Keratinocyte (primary cell): ENCODE data around the gene TRAF5. TPM values are rescaled to one million over a fixed set of nuclear protein-coding genes. Genes with fewer than 3 reads are reported as not detected.

Experiments
- DNase-seq: peaks from one replicate; pipeline ENCODE4 v3.0.0-alpha.2; 2011; ENCODE audit warnings: low read depth, missing footprints, low spot score
- FAIRE-seq: peaks from 2 replicates; lab custom pipeline; 2011; peaks lifted over from hg19 to GRCh38; lab: Jason Lieb, UNC
- H2AFZ ChIP-seq: 2 replicates; pipeline ENCODE4 v1.6.0; 2012; ENCODE audit warnings: low read length, control low read depth, inconsistent platforms; ENCODE audit not compliant: control insufficient read depth
- H3K27ac ChIP-seq: 2 replicates; pipeline ENCODE4 v1.5.1; 2011; ENCODE audit warnings: low read length; ENCODE audit not compliant: control insufficient read depth, insufficient read depth
- H3K27me3 ChIP-seq: 3 replicates; pipeline ENCODE4 v1.6.0; 2011; ENCODE audit warnings: low read length; ENCODE audit not compliant: control insufficient read depth, insufficient read depth; ENCODE audit errors: extremely low read depth
- H3K36me3 ChIP-seq, 2 experiments: 2 replicates in 1 of 2; 3 replicates in 1 of 2; pipeline ENCODE4 v1.5.1; 2011; ENCODE audit warnings: low read length in 2 of 2, mild to moderate bottlenecking in 1 of 2; ENCODE audit not compliant: control insufficient read depth in 2 of 2, insufficient read depth in 2 of 2; ENCODE audit errors: extremely low read depth in 1 of 2
- H3K4me1 ChIP-seq: 3 replicates; pipeline ENCODE4 v1.5.1; 2011; ENCODE audit warnings: low read length; ENCODE audit not compliant: control insufficient read depth, insufficient read depth; ENCODE audit errors: extremely low read depth
- H3K4me2 ChIP-seq: 3 replicates; pipeline ENCODE4 v1.6.0; 2011; ENCODE audit warnings: low read depth, low read length; ENCODE audit not compliant: control insufficient read depth, insufficient read depth; ENCODE audit errors: extremely low read depth
- H3K4me3 ChIP-seq, 3 experiments: fragments of 200-600 bp in 1 of 3; sonication (generic) in 1 of 3; 2 replicates in 2 of 3; 3 replicates in 1 of 3; pipeline ENCODE4 v1.5.1; 2011 to 2016; ENCODE audit warnings: low read length in 3 of 3, mild to moderate bottlenecking in 3 of 3, control low read depth in 2 of 3, inconsistent platforms in 1 of 3, low read depth in 1 of 3, mixed read lengths in 1 of 3, mixed run types in 1 of 3, moderate library complexity in 1 of 3; ENCODE audit not compliant: control insufficient read depth in 2 of 3, insufficient read depth in 2 of 3; ENCODE audit errors: extremely low read depth in 1 of 3
- H3K79me2 ChIP-seq: 2 replicates; pipeline ENCODE4 v1.6.0; 2012; ENCODE audit warnings: low read length; ENCODE audit not compliant: control insufficient read depth, insufficient read depth
- H3K9ac ChIP-seq: 3 replicates; pipeline ENCODE4 v1.6.0; 2011; ENCODE audit warnings: low read length; ENCODE audit not compliant: control insufficient read depth, insufficient read depth; ENCODE audit errors: extremely low read depth
- H3K9me1 ChIP-seq: 3 replicates; pipeline ENCODE4 v1.6.0; 2011; ENCODE audit warnings: low read length; ENCODE audit not compliant: control insufficient read depth, insufficient read depth; ENCODE audit errors: extremely low read depth
- H3K9me3 ChIP-seq: 2 replicates; pipeline ENCODE4 v1.5.1; 2012; ENCODE audit warnings: low read depth, low read length; ENCODE audit not compliant: control insufficient read depth
- H4K20me1 ChIP-seq: 3 replicates; pipeline ENCODE4 v1.6.0; 2011; ENCODE audit warnings: low read length; ENCODE audit not compliant: control insufficient read depth, insufficient read depth; ENCODE audit errors: extremely low read depth
- CTCF ChIP-seq, 3 experiments: IDR thresholded peaks in 1 of 3; conservative IDR thresholded peaks in 1 of 3; optimal IDR thresholded peaks in 1 of 3; 2 replicates in 2 of 3; 3 replicates in 1 of 3; pipeline versions ENCODE3 to v1.5.1; 2011; ENCODE audit warnings: low read length in 3 of 3, mild to moderate bottlenecking in 3 of 3, moderate library complexity in 2 of 3, control low read depth in 1 of 3, inconsistent platforms in 1 of 3; ENCODE audit not compliant: insufficient read depth in 2 of 3; ENCODE audit errors: extremely low read depth in 1 of 3
- EZH2 ChIP-seq: IDR thresholded peaks from one replicate; pipeline ENCODE4 v1.6.1; 2012; ENCODE audit warnings: inconsistent platforms, mild to moderate bottlenecking, low read length, moderate library complexity
- dilution Hi-C: fragments of 300-500 bp; cut with MboI; formaldehyde crosslinking; loops from one replicate; pipeline ENCODE4 v1.7.0; 2020; ENCODE audit warnings: low sequenced_read_pairs; ENCODE audit not compliant: extremely low pct_ligation_motif_present
- polyA plus RNA-seq, 5 experiments: library from polyadenylated mRNA; depleted of rRNA in 3 of 5; stranded (reverse) in 3 of 5; stranded (forward) in 1 of 5; unstranded in 1 of 5; fragments of >200 nt; gene quantifications; 1 replicate in 1 of 5; 2 replicates in 3 of 5; 3 replicates in 1 of 5; pipeline versions ENCODE4 v1.2.1 to v1.2.3, GENCODE V29; 2011 to 2012; ENCODE audit warnings: missing spikeins in 2 of 5, low read depth in 1 of 5, low replicate concordance in 1 of 5

Gene TRAF5
- polyA plus RNA-seq, 1 donor (not counting 4 experiments of a cell fraction or from before 2014, with no cell fraction given): 2.1 TPM

- Histone ChIP-seq H4K20me1 (no peaks in the 10 kb centered on the region), H3K4me3 (no peak overlapping the region), H3K9me3 (no peaks in the 10 kb centered on the region), H2AFZ (no peak overlapping the region), H3K36me3 (no peaks in the 10 kb centered on the region), H3K79me2 (no peaks in the 10 kb centered on the region), H3K9ac (no peak overlapping the region), H3K4me1 (peaks cover 4% of the 10 kb centered on the region), H3K27me3 (no peaks in the 10 kb centered on the region), H3K4me2 (no peak overlapping the region), H3K27ac (no peak overlapping the region), H3K9me1 (no peaks in the 10 kb centered on the region)
- FAIRE-seq (no peak), DNase-seq (no peak)
- dilution Hi-C loops: no loop called here
- TF ChIP-seq EZH2 (no peak), CTCF (optimal IDR thresholded peaks at IDR 0.05 in 1 of 3, IDR thresholded peaks at IDR 0.05 in 1 of 3, conservative IDR thresholded peaks at IDR 0.05 in 1 of 3; ENCODE audit: extremely low read depth in 1 of 3, insufficient read depth in 2 of 3, low read length in 3 of 3) (no peak)
These were observed 93.8 kb downstream of the TRAF5 start for GRCh38 chr1:211420389-211420788.

GRCh38 chr1:211420845-211421454 lies 94.3 kb downstream of the TRAF5 start:
- dilution Hi-C loops: no loop called here
- H3K27ac ChIP-seq: no peak overlapping the region
- FAIRE-seq (no peak), DNase-seq (no peak)
- no peaks in the 10 kb centered on the region for H4K20me1 ChIP-seq
- TF ChIP-seq CTCF (optimal IDR thresholded peaks at IDR 0.05 in 1 of 3, IDR thresholded peaks at IDR 0.05 in 1 of 3, conservative IDR thresholded peaks at IDR 0.05 in 1 of 3; ENCODE audit: extremely low read depth in 1 of 3, insufficient read depth in 2 of 3, low read length in 3 of 3): no peak
- TF ChIP-seq EZH2: no peak
- H3K4me1 ChIP-seq: peaks cover 4% of the 10 kb centered on the region
- H3K9ac ChIP-seq: no peak overlapping the region
- H3K4me3 ChIP-seq: no peak overlapping the region
- no peaks in the 10 kb centered on the region for H3K9me1 ChIP-seq
- no peak overlapping the region for H2AFZ ChIP-seq
- H3K79me2 ChIP-seq: no peaks in the 10 kb centered on the region
- H3K36me3 ChIP-seq: no peaks in the 10 kb centered on the region
- H3K4me2 ChIP-seq: no peak overlapping the region
- H3K9me3 ChIP-seq: no peaks in the 10 kb centered on the region
- H3K27me3 ChIP-seq: no peaks in the 10 kb centered on the region
